Measurements from ENCODE around the gene NPAS2.

Gene NPAS2

DNA sequence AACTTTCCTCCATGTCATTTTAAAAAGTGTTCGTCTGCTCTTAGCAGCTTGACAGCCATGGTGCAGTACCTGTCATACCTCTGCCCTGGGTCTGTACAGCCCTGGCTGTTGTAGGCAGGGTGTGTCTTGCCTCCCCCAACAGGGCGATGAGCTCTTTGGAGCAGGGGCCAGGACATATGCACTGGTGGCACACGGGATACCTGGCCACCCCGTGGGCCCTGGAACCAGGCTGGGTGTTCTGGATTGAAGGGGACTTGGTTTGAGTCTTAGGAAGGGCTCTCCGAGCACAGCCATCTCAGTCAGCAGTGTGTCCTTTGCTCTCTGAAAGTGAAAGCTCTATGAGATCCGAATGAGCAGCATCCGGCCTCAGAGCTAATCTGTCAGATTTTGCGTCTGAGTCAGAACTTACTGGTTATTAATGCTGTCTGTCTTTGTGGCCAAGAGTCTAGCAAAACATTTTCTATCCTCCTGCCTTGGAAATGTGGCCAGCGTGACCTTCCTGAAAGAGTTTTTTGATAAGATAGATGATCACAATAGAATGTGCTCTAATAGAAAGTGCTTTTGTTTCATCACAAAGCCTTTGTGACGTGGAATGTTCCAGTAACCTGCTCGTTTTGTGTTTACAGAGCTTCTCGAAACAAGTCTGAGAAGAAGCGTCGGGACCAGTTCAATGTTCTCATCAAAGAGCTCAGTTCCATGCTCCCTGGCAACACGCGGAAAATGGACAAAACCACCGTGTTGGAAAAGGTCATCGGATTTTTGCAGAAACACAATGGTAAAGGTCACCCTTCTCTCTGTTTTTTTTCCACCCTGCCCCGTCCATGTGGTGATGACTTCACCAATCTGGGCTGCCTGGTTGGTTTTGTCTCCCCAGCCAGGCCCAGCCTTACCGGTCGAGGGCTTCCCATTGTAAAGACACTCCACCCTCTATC, 104.8 kb downstream of the NPAS2 start:
- no peak for TF ChIP-seq ZNF274 (IDR thresholded peaks at IDR 0.05; ENCODE audit: low read depth, low read length)
- H3K4me3 ChIP-seq (ENCODE audit: low read length) = no peak overlapping the region

DNA sequence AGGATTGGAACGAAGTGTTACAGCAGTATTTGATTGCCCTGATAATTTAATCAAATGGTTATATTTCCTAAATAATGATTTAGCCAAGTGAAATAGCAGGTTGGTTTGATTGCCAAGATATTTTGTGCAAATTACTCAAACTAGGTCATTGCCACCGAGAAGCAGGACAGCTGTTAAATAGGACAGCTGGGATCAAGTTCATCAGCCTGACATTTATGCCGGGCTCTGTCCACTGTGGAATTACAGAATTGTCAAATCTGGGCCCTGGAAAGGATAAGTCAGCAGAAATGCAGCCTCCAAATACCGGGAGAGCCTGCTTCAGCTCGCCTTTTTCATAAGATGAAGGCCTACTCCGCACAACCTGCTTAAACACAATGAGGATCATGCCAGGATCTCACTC, 108.3 kb downstream of the NPAS2 start:
- no peak for TF ChIP-seq ZNF274 (IDR thresholded peaks at IDR 0.05; ENCODE audit: low read depth, low read length)

DNA sequence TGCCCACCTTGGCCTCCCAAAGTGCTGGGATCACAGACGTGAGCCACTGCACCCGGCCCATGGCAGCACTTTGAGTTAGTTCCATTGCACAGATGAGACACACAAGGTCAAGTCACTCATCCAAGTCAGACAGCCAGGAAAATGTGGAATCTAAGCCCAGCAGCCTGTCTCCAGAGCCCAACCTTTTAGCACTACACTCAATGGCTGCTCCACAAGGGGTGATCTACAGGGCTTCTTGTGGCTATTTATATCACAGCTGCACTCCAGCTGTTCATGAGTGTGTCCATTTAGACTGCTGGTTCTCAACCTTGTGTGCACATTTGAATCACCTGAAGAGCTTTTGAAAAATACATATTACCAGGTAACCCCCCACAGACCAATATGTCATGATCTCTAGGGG, 109.2 kb downstream of the NPAS2 start:
- no peak overlapping the region for H3K4me3 ChIP-seq (ENCODE audit: low read length)
- no peak for TF ChIP-seq ZNF274 (IDR thresholded peaks at IDR 0.05; ENCODE audit: low read depth, low read length)

More for the DNA sequence above, 108.3 kb downstream of the NPAS2 start:
- H3K4me3 ChIP-seq (ENCODE audit: low read length) = no peak overlapping the region

DNA sequence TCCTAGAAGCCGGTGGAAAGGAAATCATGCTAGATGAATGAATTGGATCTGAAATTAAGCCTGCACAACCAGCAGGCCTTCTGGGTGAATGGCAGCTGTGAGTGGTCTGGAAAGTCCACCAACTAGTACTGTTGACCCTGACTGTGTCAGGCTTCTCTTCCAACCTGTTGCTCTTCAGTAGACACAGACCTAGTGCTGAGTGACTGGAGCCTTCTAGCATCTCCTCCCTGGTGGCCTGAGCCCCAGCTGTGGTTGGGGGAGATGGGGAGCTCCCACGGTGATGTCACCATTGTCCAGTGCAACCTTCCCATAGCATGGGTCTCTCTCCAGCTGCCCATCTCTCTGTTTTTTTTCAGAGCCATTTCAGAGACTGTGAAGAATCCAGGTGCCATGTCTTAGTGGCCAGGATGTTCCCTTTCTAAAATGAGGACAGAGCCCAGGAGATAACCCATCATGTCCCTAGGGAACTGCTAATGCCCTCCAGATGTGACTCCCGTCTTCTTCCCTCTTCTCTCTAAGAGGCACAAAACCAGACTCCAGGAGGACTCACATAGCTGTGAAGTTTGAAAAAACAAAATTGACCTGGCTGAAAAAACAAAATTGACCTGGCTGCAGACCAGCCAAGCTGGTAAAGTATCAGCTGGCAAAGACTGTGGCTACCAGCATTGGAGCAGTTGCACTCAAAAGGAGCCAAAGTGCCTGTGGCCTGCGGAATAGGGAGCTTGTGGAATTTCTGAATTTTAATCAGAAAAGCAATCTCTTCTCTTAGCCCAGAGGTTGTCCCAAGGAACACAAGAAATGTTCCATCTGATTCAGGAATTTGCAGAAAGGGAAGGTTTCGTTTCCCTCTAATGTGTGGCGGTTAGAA, 114.8 kb downstream of the NPAS2 start:
- no peak overlapping the region for H3K4me3 ChIP-seq (ENCODE audit: low read length)
- TF ChIP-seq ZNF274 (IDR thresholded peaks at IDR 0.05; ENCODE audit: low read depth, low read length) = no peak

DNA sequence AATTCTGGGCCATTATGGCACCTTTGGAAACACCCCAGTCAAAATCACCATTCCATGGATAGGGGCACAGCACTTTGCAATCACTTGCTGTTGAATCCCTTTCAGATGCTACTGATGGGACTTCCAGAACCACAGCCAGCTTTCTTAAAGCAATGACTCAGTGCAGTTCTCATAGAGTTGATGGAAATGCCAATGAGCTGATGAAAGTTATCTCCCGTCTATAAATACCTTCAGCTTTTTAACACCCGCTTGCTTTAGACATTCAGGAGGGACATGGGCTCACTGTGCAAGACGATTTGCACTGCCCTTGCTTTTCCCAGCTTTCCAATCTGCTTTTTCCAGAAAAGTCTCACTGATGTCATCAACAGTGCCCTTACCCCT, 115.4 kb downstream of the NPAS2 start:
- H3K4me3 ChIP-seq (ENCODE audit: low read length) = no peak overlapping the region
- TF ChIP-seq ZNF274 (IDR thresholded peaks at IDR 0.05; ENCODE audit: low read depth, low read length) = no peak

DNA sequence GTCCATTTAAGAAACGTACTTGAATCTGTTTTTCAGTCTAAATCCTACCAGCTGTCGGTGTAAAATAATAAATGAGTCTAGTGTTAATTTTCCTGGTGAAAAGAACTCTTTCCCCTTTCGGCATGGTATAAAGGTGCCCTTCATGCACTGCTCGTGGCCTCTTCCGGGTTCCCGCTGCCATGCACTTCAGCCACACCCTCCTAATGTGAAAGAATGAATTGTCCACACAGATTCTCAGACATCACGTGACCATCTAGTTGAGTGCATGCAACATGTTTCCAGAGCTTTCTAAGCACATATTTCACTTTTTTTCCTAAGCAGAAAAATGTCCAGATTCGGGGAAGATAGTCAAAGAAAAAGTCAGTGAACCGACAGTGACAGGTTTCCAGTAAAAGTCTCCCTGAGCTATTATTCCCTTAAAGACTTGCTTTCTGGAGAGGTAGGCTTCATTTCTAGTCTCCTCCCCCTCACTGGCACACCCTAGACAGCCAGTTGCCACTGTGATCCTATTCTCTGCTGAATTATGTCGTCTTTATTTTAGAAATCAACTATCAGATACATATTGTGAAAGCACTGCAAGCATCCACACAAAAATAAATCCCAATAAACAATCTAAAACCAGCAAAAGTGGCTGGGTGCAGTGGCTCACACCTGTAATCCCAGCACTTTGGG, 116.3 kb downstream of the NPAS2 start:
- no peak for TF ChIP-seq ZNF274 (IDR thresholded peaks at IDR 0.05; ENCODE audit: low read depth, low read length)
- no peak overlapping the region for H3K4me3 ChIP-seq (ENCODE audit: low read length)

DNA sequence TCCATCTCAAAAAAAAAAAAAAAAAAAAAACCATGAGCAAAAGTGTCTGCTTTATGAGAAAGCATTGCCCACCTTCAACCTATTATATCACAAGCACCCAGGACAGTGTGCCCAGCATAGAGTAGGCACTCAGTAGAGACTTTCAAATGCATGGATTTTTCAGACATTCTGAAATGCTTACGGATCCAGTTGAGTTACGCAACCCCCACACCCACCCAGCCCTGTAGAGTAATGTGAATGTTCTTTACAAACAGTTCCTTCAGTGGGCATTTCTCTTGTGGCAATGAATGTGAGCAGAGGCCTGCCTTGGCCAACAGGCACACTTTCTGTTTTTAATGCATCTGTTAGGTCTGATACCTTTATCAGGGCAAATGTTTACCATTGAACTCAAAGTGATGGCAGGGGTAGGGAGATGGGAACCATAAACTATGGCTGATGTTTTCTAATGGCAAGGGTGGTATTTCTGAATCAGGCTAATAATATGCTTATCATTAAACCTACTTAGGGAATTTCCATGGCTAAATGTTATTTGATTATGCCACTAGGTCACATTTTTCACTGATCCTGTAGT, 117.1 kb downstream of the NPAS2 start:
- no peak for TF ChIP-seq ZNF274 (IDR thresholded peaks at IDR 0.05; ENCODE audit: low read depth, low read length)
- H3K4me3 ChIP-seq (ENCODE audit: low read length) = no peak overlapping the region

DNA sequence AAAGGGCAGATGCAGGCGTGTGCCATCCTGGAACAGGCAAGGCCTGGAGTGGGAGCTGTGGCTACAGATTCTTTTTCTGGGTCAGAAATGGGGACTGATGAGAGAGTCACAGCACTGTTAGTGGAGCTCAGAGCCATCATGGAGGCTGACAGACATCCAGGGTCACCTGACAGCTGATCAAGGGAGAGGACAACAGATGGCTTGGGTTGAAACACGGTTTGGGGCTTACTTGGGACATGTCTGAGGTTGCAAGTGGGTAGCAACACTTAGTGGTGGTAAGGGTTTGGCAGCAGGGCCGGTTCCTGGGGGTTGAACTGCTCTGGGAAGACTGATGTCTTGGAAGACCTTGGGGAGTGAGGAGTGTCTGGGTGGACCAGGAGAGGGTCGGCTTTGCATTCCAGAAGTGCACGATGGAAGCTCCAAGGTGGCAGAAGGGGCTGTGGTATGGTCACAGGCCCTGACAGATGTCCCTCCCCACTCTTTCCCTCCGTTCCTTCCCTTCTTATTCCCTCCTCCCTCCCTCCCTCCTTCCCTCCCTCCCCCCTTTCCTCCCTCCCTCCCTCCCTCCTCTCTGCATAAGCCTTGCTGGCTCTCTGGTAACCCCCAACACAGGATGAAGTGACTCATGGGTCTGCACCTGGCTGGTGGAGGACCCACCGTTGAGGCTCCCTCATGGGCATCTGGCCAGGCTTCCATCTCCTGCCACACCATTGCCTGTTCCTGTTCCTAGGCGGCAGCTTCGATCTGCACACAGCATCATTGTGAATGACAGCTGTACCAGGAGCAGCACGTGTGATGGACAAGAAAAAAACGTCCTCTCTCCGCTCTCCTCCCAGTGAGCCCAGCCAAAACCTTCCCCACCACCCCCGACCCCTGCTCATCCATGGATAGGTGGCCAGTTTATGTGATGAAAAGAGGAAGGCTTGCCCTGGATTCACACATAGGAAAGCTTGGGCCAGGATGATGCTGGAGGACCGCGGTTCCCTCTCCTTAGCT, 118.4 kb downstream of the NPAS2 start:
- H3K4me3 ChIP-seq (ENCODE audit: low read length) = no peak overlapping the region

DNA sequence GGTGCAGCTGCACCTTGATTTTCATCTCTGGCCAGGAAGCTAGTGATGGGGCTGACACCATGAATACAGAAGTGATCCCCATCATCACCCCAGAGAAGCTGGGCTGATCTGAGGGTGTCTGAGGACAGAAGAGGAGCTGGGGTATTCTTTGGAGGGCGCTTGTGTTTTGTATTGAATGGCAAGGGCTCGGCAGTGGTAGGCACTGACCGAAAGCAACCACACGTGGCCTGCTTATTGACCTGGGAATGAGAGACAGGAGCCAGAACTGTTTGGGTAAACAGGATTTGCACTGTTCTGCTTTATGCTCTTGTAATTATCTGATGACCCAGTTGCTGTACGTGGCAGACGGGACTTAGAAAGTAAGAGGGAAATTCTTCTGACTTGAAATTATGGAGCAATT, 119.5 kb downstream of the NPAS2 start:
- no peak overlapping the region for H3K4me3 ChIP-seq (ENCODE audit: low read length)
- TF ChIP-seq ZNF274 (IDR thresholded peaks at IDR 0.05; ENCODE audit: low read depth, low read length) = no peak

More for the DNA sequence above, 118.4 kb downstream of the NPAS2 start:
- no peak for TF ChIP-seq ZNF274 (IDR thresholded peaks at IDR 0.05; ENCODE audit: low read depth, low read length)

DNA sequence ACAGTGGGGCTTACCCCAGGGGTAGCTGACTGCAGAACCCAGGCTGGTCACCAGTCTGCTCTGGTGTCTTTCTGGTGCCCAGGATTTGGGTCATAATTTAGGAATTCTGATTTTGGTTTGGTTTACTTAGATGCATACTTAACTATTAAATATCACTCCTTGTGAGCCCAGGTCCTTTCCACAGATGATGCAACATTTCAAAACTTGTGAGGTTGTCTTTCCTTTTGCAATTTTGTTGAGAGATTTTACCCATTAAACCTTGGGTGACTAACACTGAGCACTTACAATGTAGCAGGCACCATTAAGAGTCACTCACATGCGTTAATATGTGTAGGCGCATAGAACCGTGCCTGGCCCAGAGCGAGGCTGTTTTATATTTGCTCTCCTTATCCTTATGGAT, 120.3 kb downstream of the NPAS2 start:
- TF ChIP-seq ZNF274 (IDR thresholded peaks at IDR 0.05; ENCODE audit: low read depth, low read length) = no peak
- no peak overlapping the region for H3K4me3 ChIP-seq (ENCODE audit: low read length)

DNA sequence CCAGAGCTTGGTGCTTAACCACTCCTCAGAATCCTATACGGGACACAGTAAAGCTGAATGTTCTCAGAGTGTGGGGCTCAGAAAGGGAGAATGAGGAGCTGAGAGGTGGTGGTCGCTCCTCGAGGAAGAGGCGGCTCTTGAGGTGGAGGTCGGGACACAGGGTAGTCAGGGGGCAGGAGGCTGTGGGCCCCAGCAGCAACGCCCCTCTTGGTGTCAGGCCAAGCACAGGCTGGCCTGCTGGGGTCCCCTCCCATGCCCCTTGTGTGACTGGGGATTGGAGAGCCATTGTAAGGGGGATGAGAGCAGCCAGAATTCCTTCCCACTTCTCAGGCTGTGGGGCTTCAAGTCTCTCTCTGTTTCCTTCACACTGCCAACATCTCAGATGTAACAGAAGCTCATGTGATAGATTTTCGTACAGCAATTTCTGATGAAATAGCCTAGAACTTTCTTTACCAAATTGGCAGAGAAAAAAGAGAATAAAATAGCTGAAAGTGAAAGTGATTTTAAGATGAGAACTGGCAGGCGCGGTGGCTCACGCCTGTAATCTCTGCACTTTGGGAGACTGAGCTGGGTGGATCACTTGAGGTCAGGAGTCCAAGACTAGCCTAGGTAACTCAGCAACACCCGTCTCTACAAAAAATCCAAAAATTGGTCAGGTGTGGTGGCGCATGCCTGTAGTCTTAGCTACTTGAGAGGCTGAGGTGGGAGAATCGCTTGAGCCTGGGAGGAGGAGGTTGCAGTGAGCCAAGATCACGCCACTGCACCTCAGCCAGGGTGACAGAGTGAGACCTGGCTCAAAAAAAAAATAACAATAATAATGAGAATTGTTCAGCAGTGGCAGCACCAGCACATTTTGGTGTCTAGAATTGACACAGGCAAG, 121.1 kb downstream of the NPAS2 start:
- no peak for TF ChIP-seq ZNF274 (IDR thresholded peaks at IDR 0.05; ENCODE audit: low read depth, low read length)
- H3K4me3 ChIP-seq (ENCODE audit: low read length) = no peak overlapping the region

DNA sequence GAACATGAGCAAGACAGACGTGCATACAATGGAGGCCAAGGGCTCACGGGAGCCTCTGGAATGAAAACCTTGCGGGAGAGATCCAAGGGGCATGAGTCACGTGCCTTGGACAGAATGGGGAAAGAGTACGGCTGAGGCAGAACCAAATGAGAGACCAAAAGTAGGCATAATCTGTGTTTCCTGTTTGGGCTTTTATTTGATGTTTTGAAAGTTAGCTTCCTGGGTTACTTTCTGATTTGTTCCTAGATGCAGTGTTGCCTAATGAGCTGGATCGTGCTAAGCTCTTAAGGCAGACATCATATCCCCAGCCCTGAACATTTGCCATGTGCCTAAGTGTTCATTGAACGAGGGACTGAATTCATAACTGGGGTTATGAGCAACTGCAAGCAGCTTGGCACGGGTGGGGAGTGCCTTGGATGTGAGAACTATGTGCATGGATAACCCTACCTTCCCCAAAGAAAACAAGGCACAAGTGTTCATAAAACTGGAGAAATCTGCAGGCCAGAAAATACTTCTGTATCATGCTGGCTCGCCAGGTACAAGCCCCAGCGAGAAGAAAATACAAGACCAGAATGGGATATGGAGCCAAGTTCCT, 121.8 kb downstream of the NPAS2 start:
- H3K4me3 ChIP-seq (ENCODE audit: low read length) = no peak overlapping the region
- TF ChIP-seq ZNF274 (IDR thresholded peaks at IDR 0.05; ENCODE audit: low read depth, low read length) = no peak
